H1 (cell line): Measurements from ENCODE around the gene CACNG5.

ENCODE experiments used
- JUND ChIP-seq: IDR thresholded peaks from 2 replicates; pipeline ENCODE4 v1.6.1; 2011; ENCODE audit warnings: mild to moderate bottlenecking, improper control_type of control experiment, low read length
- KDM5A ChIP-seq: fragments of 200-600 bp; IDR thresholded peaks from 2 replicates; pipeline ENCODE4 v1.7.1; 2012; ENCODE audit warnings: mild to moderate bottlenecking, low read length, inconsistent platforms, mixed read lengths

GRCh38 chr17:66841328-66841727 lies 6.4 kb downstream of the CACNG5 start:
- TF ChIP-seq JUND (no peak), KDM5A (no peak)
